ENCODE measurements around the gene SFMBT2. TPM values are rescaled to one million over a fixed set of nuclear protein-coding genes. Genes with fewer than 3 reads are reported as not detected.

The SFMBT2 gene
- total RNA-seq, 1 experiment from 2014 or later, result 1.8 TPM

DNA sequence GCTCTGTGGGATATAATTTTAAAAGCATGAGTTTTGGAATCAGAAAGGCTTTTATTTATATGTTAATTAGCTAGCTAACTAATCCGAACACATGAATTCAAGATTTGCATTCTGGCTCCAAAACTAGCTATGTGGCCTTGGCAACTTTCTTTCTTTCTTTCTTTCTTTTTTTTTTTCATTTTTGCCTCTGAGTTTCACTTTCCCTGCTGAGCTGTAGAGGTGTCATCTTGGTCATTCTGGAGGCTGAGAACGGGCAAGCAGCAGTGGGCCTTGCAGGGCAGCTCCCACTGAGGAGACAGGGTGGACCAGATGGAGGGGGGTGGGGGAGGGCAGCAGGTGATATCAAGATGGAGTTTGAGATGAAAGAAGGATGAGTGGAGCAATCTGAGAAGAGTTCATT, 24.8 kb upstream of the SFMBT2 start:
- H3K4me3 ChIP-seq (ENCODE audit: insufficient read depth, low read depth, low read length), result no peak overlapping the region
- DNase-seq, result no peak

DNA sequence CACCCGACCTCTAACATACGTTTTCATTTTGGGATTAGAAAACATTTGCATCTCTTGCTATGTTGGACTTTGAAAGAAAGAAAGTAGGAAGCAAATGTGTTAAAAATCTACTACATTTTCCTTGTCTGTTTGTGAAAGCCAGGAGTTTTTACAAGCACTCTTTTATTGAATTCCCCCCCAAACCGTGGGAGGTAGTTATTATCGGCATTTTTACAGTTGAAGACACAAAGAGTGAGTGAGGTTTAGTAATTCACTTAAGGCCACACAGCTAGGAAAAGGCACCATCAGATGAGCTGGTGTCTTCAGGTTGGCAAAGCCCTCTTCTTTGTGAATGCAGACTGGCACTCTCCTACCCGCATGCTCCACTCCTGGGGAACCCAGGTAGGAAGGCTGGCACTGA, 23.5 kb upstream of the SFMBT2 start:
- no peak overlapping the region for H3K4me3 ChIP-seq (ENCODE audit: insufficient read depth, low read depth, low read length)
- H3K36me3 ChIP-seq (replicated peaks; ENCODE audit: control insufficient read depth, insufficient read depth, low read length), result no peaks in the 10 kb centered on the region
- DNase-seq, result no peak
- H3K27me3 ChIP-seq (ENCODE audit: control insufficient read depth, insufficient read depth, low read length), result no peaks in the 10 kb centered on the region; the same call in 1 of the 2 replicates

More for the DNA sequence above, 24.8 kb upstream of the SFMBT2 start:
- no peaks in the 10 kb centered on the region for H3K36me3 ChIP-seq (replicated peaks; ENCODE audit: control insufficient read depth, insufficient read depth, low read length)
- H3K27me3 ChIP-seq (ENCODE audit: control insufficient read depth, insufficient read depth, low read length), result no peaks in the 10 kb centered on the region; the same call in 1 of the 2 replicates

DNA sequence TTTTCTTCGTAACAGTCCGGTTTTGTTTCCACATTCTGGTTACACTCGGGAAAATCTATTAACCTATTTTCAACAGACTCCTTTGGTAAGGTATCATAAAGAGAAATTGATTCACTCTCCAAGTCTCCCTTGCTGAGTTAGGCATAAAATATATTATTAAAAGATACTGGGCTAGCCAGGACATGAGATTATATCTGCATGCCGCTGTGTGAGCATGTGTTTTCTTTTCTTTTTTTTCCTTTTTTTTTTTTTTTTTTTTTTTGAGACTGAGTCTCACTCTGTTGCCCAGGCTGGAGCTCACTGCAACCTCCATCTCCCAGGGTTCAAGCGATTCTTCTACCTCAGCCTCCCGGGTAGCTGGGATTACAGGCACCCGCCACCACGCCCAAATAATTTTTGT, 23.0 kb upstream of the SFMBT2 start:
- Histone ChIP-seq H3K27me3 (ENCODE audit: control insufficient read depth, insufficient read depth, low read length) (no peaks in the 10 kb centered on the region; the same call in 1 of the 2 replicates), H3K4me3 (ENCODE audit: insufficient read depth, low read depth, low read length) (no peak overlapping the region), H3K36me3 (replicated peaks; ENCODE audit: control insufficient read depth, insufficient read depth, low read length) (no peaks in the 10 kb centered on the region)
- no peak for DNase-seq

DNA sequence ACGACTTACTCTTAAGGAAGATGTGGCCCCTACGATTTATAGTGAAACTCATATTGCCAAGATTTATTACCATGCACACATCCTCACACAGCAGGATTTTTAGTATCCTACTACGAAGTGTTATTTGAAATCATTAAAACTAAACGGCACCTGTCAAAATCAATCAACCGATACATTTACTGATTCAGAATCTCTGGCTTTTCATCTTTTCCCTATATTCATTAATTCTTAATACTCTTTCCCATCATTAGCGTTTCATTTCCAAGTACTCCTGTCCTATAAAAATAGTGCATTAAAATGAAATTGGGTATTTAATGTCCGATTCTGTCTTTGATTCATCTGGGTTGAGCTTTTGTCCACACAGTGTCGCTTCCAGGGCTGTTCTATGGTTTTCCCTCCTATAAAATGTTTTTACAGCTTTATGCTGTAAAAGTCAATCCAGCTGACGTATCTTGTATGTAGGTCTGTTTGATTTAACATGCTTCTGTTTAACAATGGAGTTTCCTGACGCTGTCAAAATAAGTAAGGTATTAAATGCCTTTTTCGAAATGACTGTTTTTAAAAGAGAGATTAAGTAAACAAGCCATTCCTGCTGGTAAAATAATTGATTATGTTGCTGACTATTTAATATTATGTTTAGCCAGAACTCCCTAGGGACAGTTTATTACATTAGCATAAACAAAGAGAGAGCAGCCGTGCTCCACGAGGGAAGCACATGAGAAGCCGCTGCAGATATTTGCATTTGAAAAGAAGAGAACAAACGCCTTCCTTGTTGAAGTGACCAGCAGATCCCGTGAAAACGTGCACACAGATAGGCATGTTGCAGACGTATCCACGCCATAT, 22.3 kb upstream of the SFMBT2 start:
- peak; percentile 57 for DNase-seq
- Histone ChIP-seq H3K27me3 (ENCODE audit: control insufficient read depth, insufficient read depth, low read length) (no peaks in the 10 kb centered on the region; the same call in 1 of the 2 replicates), H3K4me3 (ENCODE audit: insufficient read depth, low read depth, low read length) (no peak overlapping the region)

DNA sequence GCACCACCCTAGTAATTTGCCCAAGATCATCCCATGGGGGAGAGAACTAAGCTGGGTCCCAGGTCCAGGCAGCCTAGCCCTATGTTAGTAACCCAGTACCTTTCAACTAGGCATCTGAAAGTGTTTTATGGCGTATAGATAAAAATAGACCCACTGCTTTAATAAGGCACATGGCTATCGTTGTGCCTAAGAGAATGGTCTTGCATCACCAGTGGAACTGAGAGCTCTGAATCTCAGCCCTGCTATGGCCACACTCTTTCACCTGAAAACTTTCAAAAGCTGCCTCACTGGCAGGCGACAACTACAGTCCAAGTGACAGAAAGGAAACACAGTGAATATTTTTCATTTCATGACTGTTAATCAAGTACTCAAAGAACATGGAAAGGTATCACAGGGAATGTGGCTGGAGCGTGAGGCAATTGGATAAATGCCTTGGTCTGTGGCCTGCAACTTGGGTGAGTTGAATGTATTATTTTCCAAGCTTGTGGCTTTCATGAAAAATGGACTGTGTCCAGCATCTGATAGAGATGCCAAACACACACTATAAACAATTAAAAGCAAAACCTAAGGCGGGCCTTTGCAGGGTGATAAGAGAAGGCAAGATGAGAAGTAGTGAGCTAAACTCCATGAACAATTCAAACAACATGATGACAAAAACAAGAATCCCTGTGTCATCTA, 18.0 kb upstream of the SFMBT2 start:
- Histone ChIP-seq H3K4me3 (ENCODE audit: insufficient read depth, low read depth, low read length) (no peak overlapping the region), H3K27me3 (ENCODE audit: control insufficient read depth, insufficient read depth, low read length) (peaks cover 2% of the 10 kb centered on the region), H3K36me3 (replicated peaks; ENCODE audit: control insufficient read depth, insufficient read depth, low read length) (no peaks in the 10 kb centered on the region)
- no peak for DNase-seq

More for the DNA sequence above, 22.3 kb upstream of the SFMBT2 start:
- no peaks in the 10 kb centered on the region for H3K36me3 ChIP-seq (replicated peaks; ENCODE audit: control insufficient read depth, insufficient read depth, low read length)

DNA sequence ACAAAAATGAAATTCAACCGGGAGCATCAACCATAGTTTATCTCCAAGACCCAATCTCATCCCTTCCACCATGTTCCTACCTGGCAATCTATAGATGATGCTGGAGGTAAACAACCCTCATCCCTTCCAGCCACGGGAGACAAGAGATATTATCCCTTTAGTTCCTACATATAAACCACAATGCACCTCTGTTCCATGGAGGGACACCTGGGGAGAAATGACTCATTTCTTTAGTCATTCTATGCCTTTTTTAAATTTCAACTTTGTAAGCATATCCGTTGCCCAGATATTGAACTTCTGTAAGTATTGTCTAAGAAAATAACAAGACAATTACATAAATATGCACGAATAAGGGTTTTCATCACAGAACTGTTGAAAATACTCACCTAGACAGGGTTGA, 15.5 kb upstream of the SFMBT2 start:
- Histone ChIP-seq H3K27me3 (ENCODE audit: control insufficient read depth, insufficient read depth, low read length) (peaks cover 2% of the 10 kb centered on the region; the same call in 1 of the 2 replicates), H3K4me3 (ENCODE audit: insufficient read depth, low read depth, low read length) (no peak overlapping the region), H3K36me3 (replicated peaks; ENCODE audit: control insufficient read depth, insufficient read depth, low read length) (no peaks in the 10 kb centered on the region)
- DNase-seq, result no peak

DNA sequence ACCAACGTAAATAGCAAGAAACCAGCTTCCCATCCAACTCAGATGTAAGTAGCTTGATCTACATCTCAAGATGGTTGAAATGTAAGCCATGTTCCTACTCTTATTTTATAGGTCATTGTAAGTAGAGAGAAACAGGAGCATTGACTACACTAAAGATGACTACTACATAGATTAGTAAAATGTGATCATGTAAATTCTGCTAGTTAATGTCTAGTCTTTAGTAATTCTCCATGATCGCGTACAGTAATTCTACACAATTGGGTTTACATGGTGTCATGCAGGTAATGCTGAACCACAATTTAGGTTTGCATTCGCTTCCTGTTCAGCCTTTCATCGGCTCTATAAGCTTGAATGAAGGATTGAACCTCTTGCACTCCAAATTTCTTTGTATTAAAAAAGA, 14.9 kb upstream of the SFMBT2 start:
- Histone ChIP-seq H3K4me3 (ENCODE audit: insufficient read depth, low read depth, low read length) (no peak overlapping the region), H3K36me3 (replicated peaks; ENCODE audit: control insufficient read depth, insufficient read depth, low read length) (no peaks in the 10 kb centered on the region), H3K27me3 (ENCODE audit: control insufficient read depth, insufficient read depth, low read length) (peaks cover 2% of the 10 kb centered on the region; the same call in 1 of the 2 replicates)
- DNase-seq, result no peak

DNA sequence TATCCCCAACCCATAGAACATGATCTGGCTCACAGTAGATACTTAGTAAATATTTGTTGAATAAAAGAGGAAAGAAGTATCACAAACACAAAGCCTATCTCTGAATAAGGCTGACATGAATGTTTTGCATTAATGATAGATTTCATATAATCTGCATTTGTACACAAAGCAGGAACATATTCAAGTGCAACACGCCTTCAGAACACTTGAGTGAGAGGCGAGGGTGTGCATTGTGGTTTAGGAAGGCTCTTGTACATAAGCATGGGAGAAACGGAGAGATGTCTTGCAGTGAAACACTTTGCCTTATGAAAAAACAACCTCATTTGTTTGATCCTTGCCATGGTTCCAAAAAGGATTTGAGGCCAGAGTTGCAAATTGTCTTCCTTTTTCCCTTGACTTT, 14.1 kb upstream of the SFMBT2 start:
- H3K36me3 ChIP-seq (replicated peaks; ENCODE audit: control insufficient read depth, insufficient read depth, low read length), result no peaks in the 10 kb centered on the region
- DNase-seq, result no peak
- H3K27me3 ChIP-seq (ENCODE audit: control insufficient read depth, insufficient read depth, low read length), result peaks cover 2% of the 10 kb centered on the region; the same call in 1 of the 2 replicates
- no peak overlapping the region for H3K4me3 ChIP-seq (ENCODE audit: insufficient read depth, low read depth, low read length)

DNA sequence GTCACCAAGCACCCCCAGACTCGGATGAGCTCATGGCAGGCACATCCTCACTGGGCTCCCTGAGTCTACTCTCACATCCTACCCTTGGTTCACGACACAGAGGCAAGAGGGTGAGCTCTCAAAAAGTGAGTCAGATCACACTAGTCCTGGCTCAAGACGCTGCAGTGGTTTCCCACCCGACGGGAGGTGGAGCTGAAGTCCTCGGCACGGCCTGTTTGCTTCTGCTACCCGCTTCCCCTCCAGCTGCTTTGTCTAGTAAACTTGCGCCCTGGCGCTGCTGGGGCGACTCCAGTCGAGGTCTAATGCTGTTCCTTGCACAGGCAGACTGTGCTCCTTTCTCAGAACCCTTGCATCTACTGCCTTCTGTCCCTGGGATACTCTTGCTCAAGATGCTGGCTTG, 13.5 kb upstream of the SFMBT2 start:
- peaks cover 2% of the 10 kb centered on the region; the same call in 1 of the 2 replicates for H3K27me3 ChIP-seq (ENCODE audit: control insufficient read depth, insufficient read depth, low read length)
- no peak for DNase-seq

DNA sequence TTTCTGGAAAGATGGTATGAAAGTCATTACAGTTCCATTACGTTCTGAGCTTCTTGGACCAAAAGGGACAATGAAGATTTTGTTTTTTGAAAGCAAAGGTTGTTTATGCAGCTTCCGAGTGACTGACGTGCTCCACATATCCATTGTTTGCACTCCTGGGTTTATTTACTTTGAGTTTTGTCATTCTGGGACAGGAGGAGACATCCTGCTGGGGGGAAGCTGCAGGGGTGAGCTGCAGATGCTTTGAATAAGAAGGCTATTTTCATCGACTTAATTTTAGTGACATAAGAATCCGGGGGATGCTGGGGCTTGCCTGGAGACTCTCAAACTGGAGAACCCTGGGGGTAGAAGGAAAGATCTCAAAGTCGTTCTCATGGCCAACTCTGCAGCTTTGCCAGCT, 12.7 kb upstream of the SFMBT2 start:
- peak; percentile 46 for DNase-seq

More for the DNA sequence above, 13.5 kb upstream of the SFMBT2 start:
- H3K4me3 ChIP-seq (ENCODE audit: insufficient read depth, low read depth, low read length), result no peak overlapping the region
- no peaks in the 10 kb centered on the region for H3K36me3 ChIP-seq (replicated peaks; ENCODE audit: control insufficient read depth, insufficient read depth, low read length)

DNA sequence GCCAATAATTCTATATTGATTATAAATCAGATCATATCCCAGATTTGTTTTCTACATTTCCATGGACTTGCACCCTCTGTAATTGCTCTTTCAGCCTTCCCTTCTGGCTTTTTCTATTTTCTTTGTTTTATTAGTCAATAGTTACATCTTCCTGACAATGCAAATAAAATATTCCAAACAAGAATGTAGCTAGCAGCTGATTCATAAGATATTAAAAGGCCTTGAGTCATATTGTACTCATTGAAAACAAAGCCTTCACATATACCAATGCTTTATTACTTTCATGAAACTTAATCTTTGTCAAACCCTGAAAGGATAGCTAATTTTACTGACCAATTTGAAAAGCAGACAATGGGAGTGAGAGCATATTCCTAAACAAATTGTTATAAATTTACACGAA, 10.7 kb upstream of the SFMBT2 start:
- no peak for DNase-seq
- H3K4me3 ChIP-seq (ENCODE audit: insufficient read depth, low read depth, low read length), result no peak overlapping the region
- peaks cover 2% of the 10 kb centered on the region; the same call in 1 of the 2 replicates for H3K27me3 ChIP-seq (ENCODE audit: control insufficient read depth, insufficient read depth, low read length)
- H3K36me3 ChIP-seq (replicated peaks; ENCODE audit: control insufficient read depth, insufficient read depth, low read length), result no peaks in the 10 kb centered on the region

More for the DNA sequence above, 12.7 kb upstream of the SFMBT2 start:
- Histone ChIP-seq H3K4me3 (ENCODE audit: insufficient read depth, low read depth, low read length) (no peak overlapping the region), H3K36me3 (replicated peaks; ENCODE audit: control insufficient read depth, insufficient read depth, low read length) (no peaks in the 10 kb centered on the region), H3K27me3 (ENCODE audit: control insufficient read depth, insufficient read depth, low read length) (peaks cover 2% of the 10 kb centered on the region; the same call in 1 of the 2 replicates)

DNA sequence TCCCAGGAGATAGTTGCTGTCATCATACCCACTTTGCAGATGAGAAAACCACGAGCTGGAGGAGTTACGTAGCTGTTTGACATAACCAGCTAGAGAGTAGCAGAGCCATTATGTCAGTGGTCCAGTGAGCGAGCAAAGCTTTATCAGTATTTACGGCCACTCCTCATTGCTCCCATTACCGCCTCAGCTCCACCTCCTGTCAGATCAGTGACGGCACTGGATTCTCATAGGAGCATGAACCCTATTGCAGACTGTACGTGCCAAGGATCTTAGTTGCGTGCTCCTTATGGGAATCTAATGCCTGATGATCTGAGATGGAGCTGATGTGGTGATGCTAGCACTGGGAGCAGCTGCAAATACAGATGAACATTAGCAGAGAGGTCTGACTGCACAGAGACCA, 9.2 kb upstream of the SFMBT2 start:
- no peak for DNase-seq
- H3K36me3 ChIP-seq (replicated peaks; ENCODE audit: control insufficient read depth, insufficient read depth, low read length), result no peaks in the 10 kb centered on the region
- H3K27me3 ChIP-seq (ENCODE audit: control insufficient read depth, insufficient read depth, low read length), result peaks cover under 1% of the 10 kb centered on the region; the same call in 1 of the 2 replicates
- H3K4me3 ChIP-seq (ENCODE audit: insufficient read depth, low read depth, low read length), result no peak overlapping the region

DNA sequence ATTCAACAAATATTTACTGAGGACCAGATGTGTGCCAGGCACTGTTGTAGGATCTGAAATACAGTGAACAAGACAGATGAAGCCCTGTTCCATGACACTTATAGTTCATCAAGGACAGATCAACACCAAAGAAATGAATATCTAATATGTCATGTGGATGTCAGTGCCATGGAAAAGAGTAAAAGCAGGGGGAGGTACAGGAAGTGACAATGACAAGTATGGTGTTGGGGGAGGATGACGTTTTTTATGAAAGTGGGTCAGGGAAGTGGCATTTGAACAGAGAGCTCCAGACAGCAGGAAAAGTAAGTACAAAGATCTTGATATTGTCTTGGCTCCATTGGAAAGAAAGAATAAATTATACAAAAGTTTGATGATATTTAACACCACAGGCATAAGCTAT, 7.0 kb upstream of the SFMBT2 start:
- Histone ChIP-seq H3K4me3 (ENCODE audit: insufficient read depth, low read depth, low read length) (no peak overlapping the region), H3K27me3 (ENCODE audit: control insufficient read depth, insufficient read depth, low read length) (peaks cover 18% of the 10 kb centered on the region)

DNA sequence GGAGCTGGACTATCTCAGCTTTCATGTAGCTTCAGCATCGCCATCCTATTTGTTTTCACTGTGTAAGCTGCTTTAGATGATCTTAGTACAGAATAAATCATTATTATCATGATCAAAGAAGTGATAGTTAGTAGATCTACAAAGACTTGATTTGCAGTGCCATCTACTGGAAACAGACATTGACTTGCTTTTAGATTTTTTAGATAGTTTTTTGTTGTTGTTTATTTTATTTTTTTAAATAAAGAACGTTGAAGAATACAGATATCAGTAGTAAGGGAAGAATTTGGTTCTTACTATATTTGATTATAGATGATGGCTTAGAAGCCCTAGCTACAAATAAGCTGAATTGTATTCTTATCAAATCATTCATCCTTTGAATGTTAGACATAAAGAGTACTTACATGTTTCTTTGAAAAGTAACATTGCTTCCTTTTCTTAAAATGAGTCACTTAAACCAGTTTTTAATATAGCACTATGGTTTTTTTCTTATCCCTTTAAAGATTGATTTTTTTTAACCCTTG, 6.3 kb upstream of the SFMBT2 start:
- no peak for DNase-seq
- Histone ChIP-seq H3K36me3 (replicated peaks; ENCODE audit: control insufficient read depth, insufficient read depth, low read length) (no peaks in the 10 kb centered on the region), H3K4me3 (ENCODE audit: insufficient read depth, low read depth, low read length) (no peak overlapping the region), H3K27me3 (ENCODE audit: control insufficient read depth, insufficient read depth, low read length) (peaks cover 24% of the 10 kb centered on the region)

More for the DNA sequence above, 7.0 kb upstream of the SFMBT2 start:
- no peaks in the 10 kb centered on the region for H3K36me3 ChIP-seq (replicated peaks; ENCODE audit: control insufficient read depth, insufficient read depth, low read length)
- no peak for DNase-seq

DNA sequence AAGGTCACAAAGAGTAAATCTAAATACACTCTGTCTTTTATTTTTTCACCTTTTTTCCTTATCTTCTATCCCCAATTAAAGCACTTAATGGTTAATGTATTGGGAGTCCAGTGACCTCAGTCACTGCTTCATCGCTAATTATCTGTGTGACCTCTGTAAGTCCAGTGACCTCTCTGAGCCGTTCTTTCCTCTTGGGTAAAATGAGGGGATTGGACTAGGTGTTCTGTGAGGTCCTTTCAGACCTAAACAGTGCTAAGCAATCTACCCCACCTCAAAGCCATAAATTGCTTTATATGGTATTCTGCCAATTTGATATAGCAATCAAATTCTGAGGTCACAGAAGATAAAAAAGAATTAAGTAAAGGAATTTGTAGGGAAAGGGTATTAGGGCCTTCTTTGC, 3.9 kb upstream of the SFMBT2 start:
- no peak overlapping the region for H3K4me3 ChIP-seq (ENCODE audit: insufficient read depth, low read depth, low read length)
- no peaks in the 10 kb centered on the region for H3K36me3 ChIP-seq (replicated peaks; ENCODE audit: control insufficient read depth, insufficient read depth, low read length)
- DNase-seq, result no peak
- H3K27me3 ChIP-seq (ENCODE audit: control insufficient read depth, insufficient read depth, low read length), result peaks cover 39% of the 10 kb centered on the region

Measured in H7 (cell line).